ENCODE results near the gene KIAA1614.

- no peak for TF ChIP-seq CTCF (IDR thresholded peaks at IDR 0.05; ENCODE audit: low read depth, low read length)
- no peak for TF ChIP-seq POLR2A (IDR thresholded peaks at IDR 0.05; ENCODE audit: extremely low read depth, insufficient read length)
Observed at GRCh38 chr1:180919183-180919700, 6.5 kb downstream of the KIAA1614 start.

Measured in NB4 (cell line).